ENCODE results near the gene COA1. TPM values are rescaled to one million over a fixed set of nuclear protein-coding genes. Genes with fewer than 3 reads are reported as not detected.

The COA1 gene
- polyA plus RNA-seq, 1 of the 3 experiments (the other 2 are of a cell fraction), result 42.8 TPM

DNA sequence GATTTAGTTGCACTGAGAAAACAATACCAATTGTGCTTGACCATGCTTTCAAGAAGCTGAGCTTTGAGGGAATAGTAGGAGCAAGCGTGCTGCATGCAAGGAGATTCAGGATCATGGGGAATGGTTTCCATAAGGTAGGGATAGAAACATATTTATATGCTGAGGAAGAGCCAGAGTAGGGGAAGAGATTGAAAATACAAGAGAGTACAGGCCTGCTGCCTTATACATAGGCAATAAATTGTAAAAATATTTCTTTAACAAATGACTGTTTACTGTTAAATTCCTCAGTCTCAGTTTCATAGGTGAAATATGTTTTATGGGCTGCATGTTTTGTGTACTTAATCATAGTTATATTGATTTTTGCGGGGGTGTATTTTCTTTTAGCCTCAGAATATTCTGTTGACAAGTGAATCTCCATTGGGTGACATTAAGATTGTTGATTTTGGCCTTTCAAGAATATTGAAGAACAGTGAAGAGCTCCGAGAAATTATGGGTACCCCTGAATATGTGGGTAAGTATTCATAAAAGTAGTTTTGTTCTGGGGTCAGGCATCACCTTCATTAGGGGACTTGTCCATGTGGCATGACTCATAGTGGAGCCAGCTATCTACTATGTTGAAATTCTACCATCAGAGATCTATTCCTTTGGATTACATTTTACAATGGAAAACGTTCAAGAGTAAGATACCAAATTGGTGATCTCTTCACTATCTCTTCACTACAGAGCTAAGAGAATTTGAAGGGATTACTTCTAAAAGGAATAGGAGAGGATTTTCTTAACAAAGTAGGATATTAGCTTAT is 109.9 kb downstream of the COA1 start:
- H3K9me3 ChIP-seq, result no peaks in the 10 kb centered on the region
- CTCF ChIA-PET, result interaction anchor here (1.2 to 2.7 kb wide), 3 partner anchors 37 to 102 kb away, joined by 4 to 18 read pairs (median 9); partner anchors contain the start of gene STK17A
- TF ChIP-seq, protein P1, sequence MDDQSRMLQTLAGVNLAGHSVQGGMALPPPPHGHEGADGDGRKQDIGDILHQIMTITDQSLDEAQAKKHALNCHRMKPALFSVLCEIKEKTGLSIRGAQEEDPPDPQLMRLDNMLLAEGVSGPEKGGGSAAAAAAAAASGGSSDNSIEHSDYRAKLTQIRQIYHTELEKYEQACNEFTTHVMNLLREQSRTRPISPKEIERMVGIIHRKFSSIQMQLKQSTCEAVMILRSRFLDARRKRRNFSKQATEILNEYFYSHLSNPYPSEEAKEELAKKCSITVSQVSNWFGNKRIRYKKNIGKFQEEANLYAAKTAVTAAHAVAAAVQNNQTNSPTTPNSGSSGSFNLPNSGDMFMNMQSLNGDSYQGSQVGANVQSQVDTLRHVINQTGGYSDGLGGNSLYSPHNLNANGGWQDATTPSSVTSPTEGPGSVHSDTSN (IDR thresholded peaks at IDR 0.05), result no peak
- peak; percentile 6; the same call in 1 of the 2 replicates for TF ChIP-seq FOSL2 (IDR thresholded peaks at IDR 0.05; ENCODE audit: borderline replicate concordance, low read depth)
- TF ChIP-seq, protein P2, sequence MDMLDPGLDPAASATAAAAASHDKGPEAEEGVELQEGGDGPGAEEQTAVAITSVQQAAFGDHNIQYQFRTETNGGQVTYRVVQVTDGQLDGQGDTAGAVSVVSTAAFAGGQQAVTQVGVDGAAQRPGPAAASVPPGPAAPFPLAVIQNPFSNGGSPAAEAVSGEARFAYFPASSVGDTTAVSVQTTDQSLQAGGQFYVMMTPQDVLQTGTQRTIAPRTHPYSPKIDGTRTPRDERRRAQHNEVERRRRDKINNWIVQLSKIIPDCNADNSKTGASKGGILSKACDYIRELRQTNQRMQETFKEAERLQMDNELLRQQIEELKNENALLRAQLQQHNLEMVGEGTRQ (IDR thresholded peaks at IDR 0.05; ENCODE audit: borderline replicate concordance, low read depth, low read length), result no peak
- no peak for TF ChIP-seq RXRA (IDR thresholded peaks at IDR 0.05; ENCODE audit: borderline replicate concordance, low read depth)
- no peak overlapping the region for H3K4me2 ChIP-seq
- POLR2A ChIA-PET, result no interaction called here
- H3K27me3 ChIP-seq (ENCODE audit: insufficient read depth), result no peaks in the 10 kb centered on the region
- no peak overlapping the region for H3K4me3 ChIP-seq (ENCODE audit: low read depth in 2 of 2, low read length in 1 of 2)
- H3K27ac ChIP-seq (ENCODE audit: low read depth in 2 of 2, low read length in 1 of 2), result peak overlapping the region in 1 of 2 experiments; percentile 47; a peak in 2 of 4 replicates
- H3K36me3 ChIP-seq (replicated peaks in 1 of 2; ENCODE audit: control insufficient read depth in 1 of 2, insufficient read depth in 2 of 2, low read length in 1 of 2), result peaks cover 76 to 93% of the 10 kb centered on the region in 2 experiments
- H3K9ac ChIP-seq, result no peak overlapping the region
- H3K9me2 ChIP-seq, result no peaks in the 10 kb centered on the region
- WGBS (ENCODE audit: low lambda C conversion rate), result 86% methylated on average over 4 of the region's 4 CpGs
- peaks cover 0 to 42% of the 10 kb centered on the region in 2 experiments; a peak in 2 of 4 replicates for H3K4me1 ChIP-seq (ENCODE audit: control insufficient read depth in 1 of 2, insufficient read depth in 2 of 2, low read depth in 1 of 2, low read length in 1 of 2)
- H3K79me2 ChIP-seq (ENCODE audit: insufficient read depth), result peaks cover 100% of the 10 kb centered on the region
- DNase-seq, result no peak
- H4K20me1 ChIP-seq (ENCODE audit: insufficient read depth), result peaks cover 63% of the 10 kb centered on the region
- no peak overlapping the region for H2AFZ ChIP-seq (ENCODE audit: low read depth)
- H3F3A ChIP-seq (replicated peaks; ENCODE audit: insufficient read depth), result peaks cover 44% of the 10 kb centered on the region

DNA sequence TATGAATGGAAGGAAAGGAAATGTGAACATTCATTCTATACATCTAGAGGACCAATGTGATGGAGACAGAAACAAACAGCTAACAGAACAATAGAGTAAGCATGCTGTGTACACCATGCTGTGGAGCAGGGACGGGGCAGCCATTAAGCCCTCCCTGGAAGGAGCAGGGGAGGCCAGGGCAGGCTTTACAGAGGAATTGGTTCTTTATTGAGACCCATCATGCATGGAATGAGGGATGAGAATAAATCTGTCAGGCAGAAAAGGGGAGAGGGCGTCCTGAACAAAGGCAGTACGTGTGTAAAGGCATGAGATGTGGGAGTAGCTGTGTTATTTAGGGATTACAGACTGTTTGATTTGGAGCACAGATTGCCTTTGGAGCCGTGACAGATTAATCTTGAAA is 111.2 kb downstream of the COA1 start:
- Histone ChIP-seq H3K4me2 (no peak overlapping the region), H3K4me1 (ENCODE audit: control insufficient read depth in 1 of 2, insufficient read depth in 2 of 2, low read depth in 1 of 2, low read length in 1 of 2) (peaks cover 0 to 40% of the 10 kb centered on the region in 2 experiments; a peak in 3 of 4 replicates), H3K4me3 (ENCODE audit: low read depth in 2 of 2, low read length in 1 of 2) (no peak overlapping the region), H4K20me1 (ENCODE audit: insufficient read depth) (peaks cover 75% of the 10 kb centered on the region), H3K79me2 (ENCODE audit: insufficient read depth) (peaks cover 100% of the 10 kb centered on the region), H3K9ac (no peak overlapping the region), H3K9me3 (no peaks in the 10 kb centered on the region), H3K36me3 (replicated peaks in 1 of 2; ENCODE audit: control insufficient read depth in 1 of 2, insufficient read depth in 2 of 2, low read length in 1 of 2) (peaks cover 69 to 93% of the 10 kb centered on the region in 2 experiments), H3K27me3 (ENCODE audit: insufficient read depth) (no peaks in the 10 kb centered on the region), H3K27ac (ENCODE audit: low read depth in 2 of 2, low read length in 1 of 2) (peak overlapping the region in 1 of 2 experiments; percentile 23; a peak in 1 of 4 replicates), H2AFZ (ENCODE audit: low read depth) (no peak overlapping the region), H3F3A (replicated peaks; ENCODE audit: insufficient read depth) (peaks cover 43% of the 10 kb centered on the region), H3K9me2 (no peaks in the 10 kb centered on the region)
- no peak for DNase-seq
- TF ChIP-seq YY1 (IDR thresholded peaks at IDR 0.05; ENCODE audit: low read depth) (no peak), ELF1 (IDR thresholded peaks at IDR 0.05) (no peak), JUND (IDR thresholded peaks at IDR 0.05) (no peak), SMC3 (IDR thresholded peaks at IDR 0.05; ENCODE audit: low read depth, low read length) (no peak), NFIC (IDR thresholded peaks at IDR 0.05; ENCODE audit: borderline replicate concordance) (no peak), RXRA (IDR thresholded peaks at IDR 0.05; ENCODE audit: borderline replicate concordance, low read depth) (no peak), RAD21 (IDR thresholded peaks at IDR 0.05; ENCODE audit: low read length) (no peak)
- TF ChIP-seq, protein P2 (IDR thresholded peaks at IDR 0.05; ENCODE audit: borderline replicate concordance, low read depth, low read length), result no peak
- TF ChIP-seq, protein P3, sequence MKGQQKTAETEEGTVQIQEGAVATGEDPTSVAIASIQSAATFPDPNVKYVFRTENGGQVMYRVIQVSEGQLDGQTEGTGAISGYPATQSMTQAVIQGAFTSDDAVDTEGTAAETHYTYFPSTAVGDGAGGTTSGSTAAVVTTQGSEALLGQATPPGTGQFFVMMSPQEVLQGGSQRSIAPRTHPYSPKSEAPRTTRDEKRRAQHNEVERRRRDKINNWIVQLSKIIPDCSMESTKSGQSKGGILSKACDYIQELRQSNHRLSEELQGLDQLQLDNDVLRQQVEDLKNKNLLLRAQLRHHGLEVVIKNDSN (IDR thresholded peaks at IDR 0.05; ENCODE audit: borderline replicate concordance, low read depth), result no peak
- TF ChIP-seq, protein P4, sequence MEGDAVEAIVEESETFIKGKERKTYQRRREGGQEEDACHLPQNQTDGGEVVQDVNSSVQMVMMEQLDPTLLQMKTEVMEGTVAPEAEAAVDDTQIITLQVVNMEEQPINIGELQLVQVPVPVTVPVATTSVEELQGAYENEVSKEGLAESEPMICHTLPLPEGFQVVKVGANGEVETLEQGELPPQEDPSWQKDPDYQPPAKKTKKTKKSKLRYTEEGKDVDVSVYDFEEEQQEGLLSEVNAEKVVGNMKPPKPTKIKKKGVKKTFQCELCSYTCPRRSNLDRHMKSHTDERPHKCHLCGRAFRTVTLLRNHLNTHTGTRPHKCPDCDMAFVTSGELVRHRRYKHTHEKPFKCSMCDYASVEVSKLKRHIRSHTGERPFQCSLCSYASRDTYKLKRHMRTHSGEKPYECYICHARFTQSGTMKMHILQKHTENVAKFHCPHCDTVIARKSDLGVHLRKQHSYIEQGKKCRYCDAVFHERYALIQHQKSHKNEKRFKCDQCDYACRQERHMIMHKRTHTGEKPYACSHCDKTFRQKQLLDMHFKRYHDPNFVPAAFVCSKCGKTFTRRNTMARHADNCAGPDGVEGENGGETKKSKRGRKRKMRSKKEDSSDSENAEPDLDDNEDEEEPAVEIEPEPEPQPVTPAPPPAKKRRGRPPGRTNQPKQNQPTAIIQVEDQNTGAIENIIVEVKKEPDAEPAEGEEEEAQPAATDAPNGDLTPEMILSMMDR (IDR thresholded peaks at IDR 0.05), result no peak
- TF ChIP-seq, protein P5, sequence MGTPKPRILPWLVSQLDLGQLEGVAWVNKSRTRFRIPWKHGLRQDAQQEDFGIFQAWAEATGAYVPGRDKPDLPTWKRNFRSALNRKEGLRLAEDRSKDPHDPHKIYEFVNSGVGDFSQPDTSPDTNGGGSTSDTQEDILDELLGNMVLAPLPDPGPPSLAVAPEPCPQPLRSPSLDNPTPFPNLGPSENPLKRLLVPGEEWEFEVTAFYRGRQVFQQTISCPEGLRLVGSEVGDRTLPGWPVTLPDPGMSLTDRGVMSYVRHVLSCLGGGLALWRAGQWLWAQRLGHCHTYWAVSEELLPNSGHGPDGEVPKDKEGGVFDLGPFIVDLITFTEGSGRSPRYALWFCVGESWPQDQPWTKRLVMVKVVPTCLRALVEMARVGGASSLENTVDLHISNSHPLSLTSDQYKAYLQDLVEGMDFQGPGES (IDR thresholded peaks at IDR 0.05; ENCODE audit: low read depth, low read length), result no peak
- CTCF ChIA-PET, result interaction anchor here (1.2 to 4.0 kb wide), 2 partner anchors 36 to 103 kb away, joined by 4 to 20 read pairs; partner anchors contain the start of gene STK17A
- 87% methylated on average over 4 of the region's 4 CpGs for WGBS (ENCODE audit: low lambda C conversion rate)
- POLR2A ChIA-PET, result no interaction called here
